D341Med (cell line): Measurements from ENCODE around the gene LRRC46.
A peak's percentile ranks its signal among the peaks of the same experiment; 100 is the strongest.

Experiments
- DNase-seq: peaks from one replicate; pipeline ENCODE4 v3.0.0; 2012; ENCODE audit warnings: low spot score

The LRRC46 gene

DNA sequence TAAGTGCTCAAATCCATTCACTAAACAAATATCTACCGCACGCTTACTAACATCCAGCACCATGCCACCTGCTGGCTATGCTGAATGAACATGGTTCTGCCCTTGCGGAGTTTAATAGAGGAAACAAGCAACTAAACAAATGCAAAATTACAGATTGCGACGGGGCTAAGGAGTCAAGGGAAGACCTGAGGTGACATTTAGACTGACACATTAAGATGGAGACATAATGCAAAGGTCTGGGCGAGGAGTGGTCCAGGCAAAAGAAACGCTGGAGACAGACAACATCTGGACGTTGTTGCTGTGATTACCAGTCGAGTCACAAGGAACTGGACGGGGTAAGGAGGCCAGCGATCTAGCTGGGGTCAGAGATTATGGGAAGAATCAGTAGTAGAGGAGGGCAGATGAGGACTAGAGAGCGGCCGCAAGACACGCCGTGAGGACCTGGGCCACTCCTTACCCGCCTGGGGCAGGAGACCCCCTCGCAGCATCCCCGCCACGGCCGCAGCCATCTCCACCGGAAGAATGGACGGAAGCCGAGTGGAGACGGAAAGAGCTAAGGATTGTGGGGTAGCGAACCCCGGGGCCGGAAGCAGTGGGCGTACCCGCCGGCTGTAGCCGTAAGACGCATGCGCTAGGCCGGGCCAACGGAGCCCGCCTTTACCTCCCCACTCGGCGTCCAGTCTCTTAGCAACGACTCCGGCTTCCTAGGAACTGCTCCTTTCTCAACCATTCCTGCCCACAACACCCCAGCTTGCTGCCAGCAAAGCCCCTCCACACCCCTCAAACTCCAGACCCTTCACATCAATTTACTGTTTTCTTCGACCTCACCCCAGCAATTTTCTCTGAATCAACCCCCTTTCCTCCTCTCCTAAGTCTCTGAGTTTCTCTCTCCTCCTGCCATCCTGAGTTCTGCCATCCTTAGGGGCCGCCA lies at the start of gene LRRC46, which contains the start of gene MRPL10:
LRRC46 (plus strand) TSS at position 668 of the 931 bp plus-strand sequence. CDS start 320 bp downstream, outside the sequence.
MRPL10 (minus strand) TSS at position 539 of the 931 bp plus-strand sequence; CDS start at position 509, 30 bp downstream.
- peak; percentile 100 for DNase-seq

GRCh38 chr17:47785538-47786123 lies 45.8 kb upstream of the LRRC46 start:
- no peak for DNase-seq

GRCh38 chr17:47789611-47790561 lies 41.6 kb upstream of the LRRC46 start:
- peak; percentile 92 for DNase-seq

- DNase-seq, result peak; percentile 25
Observed at GRCh38 chr17:47791025-47791424, 40.4 kb upstream of the LRRC46 start.

- DNase-seq, result no peak
Observed at GRCh38 chr17:47792457-47792856, 39.0 kb upstream of the LRRC46 start.

DNA sequence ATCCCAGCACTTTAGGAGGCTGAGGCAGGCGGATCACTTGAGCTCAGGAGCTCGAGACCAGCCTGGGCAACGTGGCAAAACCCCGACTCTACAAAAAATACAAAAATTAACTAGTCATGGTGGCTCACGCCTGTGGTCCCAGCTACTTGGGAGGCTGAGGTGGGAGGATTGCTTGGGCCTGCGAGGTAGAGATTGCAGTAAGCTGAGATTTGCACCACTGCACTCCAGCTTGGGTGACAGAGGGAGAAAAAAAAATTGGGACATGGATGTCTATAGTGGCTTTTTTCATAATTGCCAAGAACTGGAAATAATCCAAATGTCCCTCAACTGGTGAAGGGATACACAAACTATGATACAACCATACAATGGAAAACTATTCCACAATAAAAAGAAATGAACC lies 38.5 kb upstream of the LRRC46 start:
- DNase-seq, result no peak

GRCh38 chr17:47797797-47798196 lies 33.7 kb upstream of the LRRC46 start:
- DNase-seq, result no peak

DNA sequence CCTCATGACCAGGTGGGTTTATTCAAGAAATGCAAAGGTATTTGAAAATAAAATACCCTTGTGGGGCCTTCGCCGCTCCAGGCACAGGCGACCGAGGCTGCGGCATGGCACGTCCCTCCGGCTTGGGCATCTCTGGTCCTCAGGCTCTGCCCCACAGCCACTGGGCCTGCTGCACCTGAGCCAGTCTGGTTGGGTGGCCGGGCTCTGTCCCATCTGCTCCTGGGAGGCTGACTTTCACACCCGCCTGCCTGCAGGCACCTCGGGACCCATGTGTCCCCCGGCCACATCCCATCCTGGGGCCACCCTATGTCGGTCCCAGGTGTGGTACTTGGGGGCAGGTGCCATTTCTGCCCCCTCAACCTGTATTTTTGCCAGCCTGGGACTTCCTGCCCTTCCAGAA lies 30.8 kb upstream of the LRRC46 start:
- DNase-seq, result peak; percentile 33

DNA sequence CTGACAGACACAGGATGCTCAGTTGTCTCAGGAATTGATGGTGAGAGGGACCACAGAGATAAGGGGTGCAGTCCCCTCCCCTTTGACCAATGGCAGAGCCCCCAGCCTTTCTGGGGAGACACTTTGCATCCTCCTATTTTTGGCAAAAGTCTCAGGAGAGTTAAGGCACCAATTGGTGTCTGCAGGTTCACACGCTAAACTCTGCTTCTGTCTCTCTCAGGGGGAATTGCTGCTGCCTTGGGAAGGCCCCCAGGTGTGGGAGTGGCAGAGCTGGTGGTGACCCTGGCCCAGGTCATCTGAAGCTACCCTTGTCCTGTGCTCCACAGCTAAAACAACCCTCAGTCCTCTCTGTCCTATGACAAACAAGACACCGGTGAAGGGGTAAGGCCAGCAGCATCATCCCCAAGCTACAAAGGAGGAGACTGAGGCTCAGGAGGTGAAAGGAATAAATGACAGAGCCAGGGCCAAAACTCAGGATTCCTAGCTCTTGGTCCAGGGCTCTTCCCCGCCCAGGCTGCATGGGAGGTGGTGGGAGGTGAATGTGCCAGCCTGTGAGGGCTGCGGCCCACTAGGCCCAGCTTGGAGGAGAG lies 30.2 kb upstream of the LRRC46 start:
- peak; percentile 25 for DNase-seq

GRCh38 chr17:47801906-47802305 lies 29.6 kb upstream of the LRRC46 start:
- no peak for DNase-seq

- DNase-seq, result peak; percentile 90
Observed at GRCh38 chr17:47802341-47803022, 29.0 kb upstream of the LRRC46 start.

DNA sequence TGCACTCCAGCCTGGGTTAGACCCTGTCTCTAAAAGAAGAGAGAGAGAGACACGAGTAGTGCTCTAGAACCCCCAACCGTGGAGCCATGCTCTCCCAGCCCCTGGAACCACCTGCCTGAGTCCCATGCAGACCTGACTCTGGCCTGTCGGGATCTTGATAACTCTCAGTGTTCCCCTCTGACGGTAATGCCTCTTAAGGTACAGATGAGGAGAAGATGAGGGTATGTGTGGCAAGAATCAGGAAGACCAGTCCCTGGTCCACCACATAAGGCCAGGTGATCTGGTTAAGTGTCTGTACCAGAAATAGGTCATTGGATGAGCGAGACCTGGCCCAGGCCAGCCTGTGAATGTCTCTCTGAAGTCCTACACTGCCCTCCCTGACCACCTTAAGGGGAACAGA lies 28.3 kb upstream of the LRRC46 start:
- DNase-seq, result peak; percentile 15

GRCh38 chr17:47803751-47804150 lies 27.7 kb upstream of the LRRC46 start:
- DNase-seq, result peak; percentile 42

DNA sequence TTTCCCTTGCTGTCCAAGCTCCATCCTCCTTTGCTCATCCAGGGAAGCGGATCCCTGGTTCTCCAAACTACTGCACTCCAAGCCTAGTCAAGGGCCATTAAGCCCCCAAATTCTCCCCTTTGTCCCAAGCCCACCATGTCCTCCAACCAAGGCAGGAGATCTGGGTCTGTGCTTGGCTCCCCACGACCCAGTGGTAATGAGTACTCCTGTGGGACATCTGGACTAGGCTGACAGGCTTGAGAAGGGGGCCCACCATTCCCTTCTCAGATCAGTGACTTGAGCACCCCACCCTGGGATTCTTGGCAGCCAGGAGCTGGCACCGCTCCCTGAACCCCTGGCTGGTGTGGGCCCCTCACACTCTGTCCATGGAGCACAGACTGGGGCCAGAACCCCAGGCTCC lies 27.0 kb upstream of the LRRC46 start:
- no peak for DNase-seq

DNA sequence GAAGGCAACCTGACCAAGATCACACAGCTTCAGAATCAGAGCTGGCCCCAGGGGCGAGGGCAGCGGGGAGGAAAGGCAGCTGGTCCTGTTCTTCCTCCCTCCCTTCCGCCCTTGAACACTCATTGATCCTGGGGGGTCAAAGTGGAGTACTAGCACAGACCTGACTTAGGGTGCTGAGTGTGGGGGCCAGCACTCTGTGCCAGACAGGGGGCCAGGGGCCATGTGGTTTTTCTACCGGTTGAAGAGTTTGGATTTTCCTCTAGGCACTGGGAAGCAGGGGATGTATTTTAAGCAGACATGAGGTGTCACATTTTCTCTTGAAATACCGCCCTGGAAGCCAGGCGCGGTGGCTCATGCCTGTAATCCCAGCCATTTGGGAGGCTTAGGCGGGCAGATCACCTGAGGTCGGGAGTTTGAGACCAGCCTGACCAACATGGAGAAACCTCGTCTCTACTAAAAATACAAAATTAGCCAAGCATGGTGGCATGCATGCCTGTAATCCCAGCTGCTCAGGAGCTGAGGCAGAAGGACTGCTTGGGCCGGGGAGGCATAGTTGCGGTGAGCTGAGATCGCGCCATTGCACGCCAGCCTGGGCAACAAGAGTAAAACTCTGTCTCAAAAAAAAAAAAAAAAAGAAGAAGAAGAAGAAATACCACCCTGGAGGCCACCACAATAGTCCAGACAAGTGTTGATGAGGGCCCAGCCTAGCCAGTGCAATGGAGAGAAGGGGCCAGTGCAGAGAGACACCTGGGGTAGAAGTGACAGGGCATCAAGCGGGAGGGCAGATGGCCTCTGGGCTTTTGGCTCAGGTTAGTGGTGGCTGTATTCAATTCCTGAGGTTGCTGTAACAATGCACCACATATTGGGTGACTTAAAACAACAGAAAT lies 25.2 kb upstream of the LRRC46 start:
- DNase-seq, result no peak

DNA sequence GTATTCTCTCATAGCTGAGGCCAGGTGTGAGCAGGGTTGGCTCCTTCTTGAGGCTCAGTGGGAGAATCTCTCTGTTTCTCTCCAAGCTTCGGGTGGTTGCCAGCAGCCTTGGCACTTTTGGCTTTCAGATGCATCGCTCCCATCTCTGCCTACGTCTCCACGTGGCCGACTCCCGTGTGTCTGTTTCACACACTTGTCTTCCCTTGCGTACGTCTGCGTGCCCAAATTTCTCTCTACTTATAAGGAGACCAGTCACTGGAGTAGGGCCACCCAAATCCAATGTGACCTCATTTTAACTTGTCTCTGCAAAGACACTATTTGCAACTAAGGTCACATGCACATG lies 24.6 kb upstream of the LRRC46 start:
- DNase-seq, result peak; percentile 13

DNA sequence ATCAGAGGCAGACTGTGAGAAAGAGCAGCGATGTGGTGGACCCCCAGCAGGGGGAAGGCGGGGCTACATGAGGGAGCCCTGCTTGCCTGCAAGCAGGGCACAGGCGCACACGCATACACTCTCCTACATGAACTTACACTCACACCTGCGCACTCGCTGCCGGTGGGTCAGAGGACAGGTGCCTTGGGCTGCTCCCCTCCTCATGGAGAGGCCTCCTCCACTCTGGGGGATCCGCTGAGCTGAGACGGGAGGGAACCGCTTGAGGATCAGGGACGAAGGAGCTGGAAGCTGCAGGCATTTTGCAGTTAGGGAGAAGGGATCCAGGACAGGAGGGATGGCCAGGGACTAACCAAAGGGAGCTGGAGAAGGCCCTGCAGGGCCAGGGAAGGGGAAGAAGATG lies 24.0 kb upstream of the LRRC46 start:
- DNase-seq, result peak; percentile 23

DNA sequence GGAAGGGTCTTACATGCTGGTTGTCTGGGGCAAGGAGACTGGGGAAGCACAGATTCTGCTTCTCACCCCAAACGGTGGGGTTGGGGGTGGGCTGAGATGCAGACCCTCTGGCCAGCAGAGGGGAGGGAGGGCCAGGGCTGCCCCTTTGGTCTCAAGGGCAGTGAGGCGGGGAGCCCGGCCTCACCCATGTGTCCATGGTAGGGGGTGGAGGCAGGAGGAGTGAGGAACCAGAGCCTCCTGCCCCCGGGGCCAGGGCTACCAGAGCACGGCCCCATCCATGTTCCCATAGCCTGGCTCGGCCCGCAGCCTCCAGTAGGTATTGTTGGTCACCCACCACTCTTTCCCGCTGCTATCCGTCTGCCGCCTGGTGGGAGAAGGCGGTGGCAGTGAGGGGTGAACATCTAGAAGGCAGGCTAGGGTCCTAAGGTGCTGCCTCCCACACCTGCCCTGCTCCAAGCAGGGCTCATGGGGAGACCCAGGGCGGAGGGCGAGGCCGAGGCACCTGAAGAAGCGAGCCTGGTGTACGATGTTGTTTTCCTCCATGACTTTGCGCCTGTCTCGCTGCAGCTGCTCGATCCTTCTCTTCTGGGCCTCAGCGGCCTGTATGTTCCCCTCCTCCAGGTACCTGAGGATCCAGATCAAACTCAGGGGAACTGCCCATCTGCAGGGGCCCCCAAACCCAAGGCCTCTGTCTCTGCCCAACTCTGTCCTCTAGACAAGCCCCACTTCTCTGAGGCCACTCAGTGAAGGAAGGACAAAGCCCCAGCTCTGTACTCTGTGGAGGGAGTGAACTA lies 23.2 kb upstream of the LRRC46 start:
- peak; percentile 27 for DNase-seq

GRCh38 chr17:47808830-47809480 lies 22.5 kb upstream of the LRRC46 start:
- DNase-seq, result no peak
